Endodermal cell (in vitro differentiated cells): ENCODE measurements around the gene TUBB3. TPM values are rescaled to one million over a fixed set of nuclear protein-coding genes. Genes with fewer than 3 reads are reported as not detected.
A peak's percentile ranks its signal among the peaks of the same experiment; 100 is the strongest.

ENCODE experiments used
- DNase-seq: peaks from one replicate; pipeline ENCODE4 v3.0.0-alpha.2; 2017
- H3K27ac ChIP-seq: 2 replicates; pipeline ENCODE4 v1.5.1; 2013; ENCODE audit warnings: mild to moderate bottlenecking, low read depth, low read length, moderate library complexity
- H3K27me3 ChIP-seq: 2 replicates; pipeline ENCODE4 v1.6.1; 2013; ENCODE audit warnings: mild to moderate bottlenecking, low read length, moderate library complexity; ENCODE audit not compliant: insufficient read depth, control insufficient read depth, poor library complexity, severe bottlenecking
- H3K36me3 ChIP-seq: 2 replicates; pipeline ENCODE4 v1.7.0; 2013; ENCODE audit warnings: mild to moderate bottlenecking, low read length, moderate library complexity; ENCODE audit not compliant: control insufficient read depth, insufficient read depth
- H3K4me1 ChIP-seq: one replicate; pipeline ENCODE4 v1.7.0; 2013; ENCODE audit warnings: low read length; ENCODE audit not compliant: control insufficient read depth, insufficient read depth
- H3K4me3 ChIP-seq: 2 replicates; pipeline ENCODE4 v1.5.1; 2013; ENCODE audit warnings: mild to moderate bottlenecking, low read length, moderate library complexity
- H3K9ac ChIP-seq: 2 replicates; pipeline ENCODE4 v1.6.1; 2013; ENCODE audit warnings: mild to moderate bottlenecking, low read length, moderate library complexity; ENCODE audit not compliant: poor library complexity, severe bottlenecking; ENCODE audit errors: extremely low read depth
- H3K9me3 ChIP-seq: 2 replicates; pipeline ENCODE4 v1.6.1; 2013; ENCODE audit warnings: mild to moderate bottlenecking, low read length, moderate library complexity; ENCODE audit not compliant: control insufficient read depth
- H3K27ac Mint-ChIP-seq: 2 replicates; pipeline ENCODE4 v1.8.0; 2020; ENCODE audit warnings: mixed read lengths
- H3K27me3 Mint-ChIP-seq: 2 replicates; pipeline ENCODE4 v1.8.0; 2021; ENCODE audit warnings: mild to moderate bottlenecking, mixed read lengths; ENCODE audit not compliant: insufficient read depth
- H3K36me3 Mint-ChIP-seq: 2 replicates; pipeline ENCODE4 v1.8.0; 2020; ENCODE audit warnings: low read depth, mixed read lengths
- H3K4me1 Mint-ChIP-seq: 2 replicates; pipeline ENCODE4 v1.8.0; 2020; ENCODE audit warnings: mixed read lengths
- H3K4me3 Mint-ChIP-seq: 2 replicates; pipeline ENCODE4 v1.8.0; 2020; ENCODE audit warnings: mild to moderate bottlenecking, moderate library complexity, mixed read lengths
- H3K9me3 Mint-ChIP-seq: 2 replicates; pipeline ENCODE4 v1.8.0; 2020; ENCODE audit warnings: mild to moderate bottlenecking, mixed read lengths
- WGBS, 2 experiments: methylation state at CpG; one replicate each; pipeline versions ENCODE4 v1.1.5 to v1.1.7; 2013; ENCODE audit warnings: missing lambda C conversion rate in 2 of 2, mixed read lengths in 1 of 2; ENCODE audit not compliant: insufficient coverage in 1 of 2, insufficient read length in 1 of 2; 5-methylcytosine and 5-hydroxymethylcytosine counted together
- total RNA-seq, 2 donors: library from RNA; stranded (reverse); fragmentation: NEBNext Ultra II Directional in 1 of 2; extraction: Animal tissue kit (Norgen Biotek cat#: 25700) in 1 of 2; gene quantifications; 2 replicates in 1 of 2; 3 replicates in 1 of 2; pipeline ENCODE4 v1.2.1, GENCODE V29; 2021
- TF ChIP-seq, protein P1 (sequence below): fragments of 200-600 bp; sonication (generic); conservative IDR thresholded peaks from 2 replicates; pipeline ENCODE4 v1.5.0; 2021; ENCODE audit warnings: antibody characterized with exemption, mild to moderate bottlenecking

Gene TUBB3
- total RNA-seq, 2 donors from 2014 or later = 109 to 140 TPM

DNA sequence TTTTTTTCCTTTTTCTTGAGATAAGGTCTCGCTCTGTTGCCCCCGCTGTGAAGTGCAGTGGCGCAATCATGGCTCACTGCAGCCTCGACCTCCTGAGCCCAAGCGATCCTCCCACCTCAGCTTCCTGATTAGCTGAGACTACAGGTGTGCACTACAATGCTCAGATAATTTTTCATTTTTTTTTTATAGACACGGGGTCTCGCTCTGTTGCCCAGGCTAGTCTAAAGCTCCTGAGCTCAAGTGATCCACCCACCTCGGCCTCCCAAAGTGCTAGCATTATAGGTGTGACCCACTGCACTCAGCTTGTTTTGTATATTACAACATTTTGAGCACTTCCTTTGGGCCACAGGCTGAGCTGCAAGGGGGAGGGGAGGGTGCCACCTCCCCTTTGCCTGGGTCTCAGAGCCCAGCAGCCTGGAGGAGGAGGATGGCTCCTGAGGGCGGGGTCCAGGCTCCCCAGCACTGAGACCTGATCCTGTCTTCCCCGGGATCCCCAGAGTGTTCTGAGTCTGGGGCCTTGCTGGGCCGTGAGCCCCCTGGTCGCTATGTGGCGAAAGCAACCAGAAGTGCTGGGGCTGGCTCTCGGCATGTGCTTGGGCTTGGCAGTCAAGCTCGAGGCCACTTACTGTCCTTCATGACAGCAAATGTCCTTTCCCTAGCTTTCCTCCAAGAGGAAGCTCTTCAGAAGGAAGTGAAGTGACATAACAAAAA lies 33.5 kb downstream of the TUBB3 start:
- no peak overlapping the region for H3K4me3 Mint-ChIP-seq
- H3K27ac Mint-ChIP-seq = no peak overlapping the region
- no peak overlapping the region for H3K27ac ChIP-seq
- no peak for DNase-seq
- no peak overlapping the region for H3K4me3 ChIP-seq
- peaks cover 34% of the 10 kb centered on the region for H3K36me3 ChIP-seq
- no peak overlapping the region for H3K9ac ChIP-seq
- no peaks in the 10 kb centered on the region for H3K27me3 Mint-ChIP-seq
- no peaks in the 10 kb centered on the region for H3K9me3 ChIP-seq
- H3K27me3 ChIP-seq = no peaks in the 10 kb centered on the region
- TF ChIP-seq, protein P1, sequence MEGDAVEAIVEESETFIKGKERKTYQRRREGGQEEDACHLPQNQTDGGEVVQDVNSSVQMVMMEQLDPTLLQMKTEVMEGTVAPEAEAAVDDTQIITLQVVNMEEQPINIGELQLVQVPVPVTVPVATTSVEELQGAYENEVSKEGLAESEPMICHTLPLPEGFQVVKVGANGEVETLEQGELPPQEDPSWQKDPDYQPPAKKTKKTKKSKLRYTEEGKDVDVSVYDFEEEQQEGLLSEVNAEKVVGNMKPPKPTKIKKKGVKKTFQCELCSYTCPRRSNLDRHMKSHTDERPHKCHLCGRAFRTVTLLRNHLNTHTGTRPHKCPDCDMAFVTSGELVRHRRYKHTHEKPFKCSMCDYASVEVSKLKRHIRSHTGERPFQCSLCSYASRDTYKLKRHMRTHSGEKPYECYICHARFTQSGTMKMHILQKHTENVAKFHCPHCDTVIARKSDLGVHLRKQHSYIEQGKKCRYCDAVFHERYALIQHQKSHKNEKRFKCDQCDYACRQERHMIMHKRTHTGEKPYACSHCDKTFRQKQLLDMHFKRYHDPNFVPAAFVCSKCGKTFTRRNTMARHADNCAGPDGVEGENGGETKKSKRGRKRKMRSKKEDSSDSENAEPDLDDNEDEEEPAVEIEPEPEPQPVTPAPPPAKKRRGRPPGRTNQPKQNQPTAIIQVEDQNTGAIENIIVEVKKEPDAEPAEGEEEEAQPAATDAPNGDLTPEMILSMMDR = no peak
- peaks cover 52% of the 10 kb centered on the region for H3K36me3 Mint-ChIP-seq
- 93 to 99% methylated on average over 15 of the region's 15 CpGs for WGBS, 2 experiments
- H3K9me3 Mint-ChIP-seq = no peaks in the 10 kb centered on the region
- no peaks in the 10 kb centered on the region for H3K4me1 ChIP-seq
- H3K4me1 Mint-ChIP-seq = no peaks in the 10 kb centered on the region

DNA sequence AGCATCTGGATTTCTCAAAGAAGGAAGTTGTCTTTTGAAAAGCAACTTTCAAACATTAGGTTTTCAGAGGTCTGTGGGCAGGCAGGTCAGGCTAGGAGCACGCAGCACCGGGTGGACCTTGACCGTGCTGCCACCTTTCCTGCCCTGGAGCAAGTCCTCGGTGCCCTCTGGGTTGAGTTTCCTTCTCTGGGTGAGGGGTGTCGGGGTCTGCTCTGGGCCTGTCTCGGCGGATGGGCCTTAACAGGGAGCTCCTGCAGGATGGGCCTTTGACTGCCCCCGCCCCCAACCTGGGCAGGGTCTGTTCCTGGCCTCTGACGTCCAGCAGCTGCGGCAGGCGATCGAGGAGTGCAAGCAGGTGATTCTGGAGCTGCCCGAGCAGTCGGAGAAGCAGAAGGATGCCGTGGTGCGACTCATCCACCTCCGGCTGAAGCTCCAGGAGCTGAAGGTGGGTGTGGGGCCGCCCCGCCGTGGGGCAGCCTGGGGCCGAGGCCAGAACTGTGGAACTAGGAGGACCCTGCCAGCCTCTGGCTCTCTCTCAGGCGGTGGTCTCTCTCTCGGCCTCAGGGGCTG lies 34.2 kb downstream of the TUBB3 start:
- no peaks in the 10 kb centered on the region for H3K9me3 Mint-ChIP-seq
- H3K27me3 Mint-ChIP-seq = no peaks in the 10 kb centered on the region
- H3K4me3 Mint-ChIP-seq = no peak overlapping the region
- no peak overlapping the region for H3K9ac ChIP-seq
- H3K27ac Mint-ChIP-seq = no peak overlapping the region
- H3K4me3 ChIP-seq = no peak overlapping the region
- TF ChIP-seq, protein P1 = no peak
- H3K36me3 ChIP-seq = peaks cover 34% of the 10 kb centered on the region
- no peak overlapping the region for H3K27ac ChIP-seq
- no peaks in the 10 kb centered on the region for H3K4me1 Mint-ChIP-seq
- 93 to 98% methylated on average over 8 to 23 of the region's 23 CpGs for WGBS, 2 experiments
- no peaks in the 10 kb centered on the region for H3K27me3 ChIP-seq
- no peaks in the 10 kb centered on the region for H3K9me3 ChIP-seq
- DNase-seq = no peak
- H3K4me1 ChIP-seq = no peaks in the 10 kb centered on the region
- peaks cover 53% of the 10 kb centered on the region for H3K36me3 Mint-ChIP-seq

DNA sequence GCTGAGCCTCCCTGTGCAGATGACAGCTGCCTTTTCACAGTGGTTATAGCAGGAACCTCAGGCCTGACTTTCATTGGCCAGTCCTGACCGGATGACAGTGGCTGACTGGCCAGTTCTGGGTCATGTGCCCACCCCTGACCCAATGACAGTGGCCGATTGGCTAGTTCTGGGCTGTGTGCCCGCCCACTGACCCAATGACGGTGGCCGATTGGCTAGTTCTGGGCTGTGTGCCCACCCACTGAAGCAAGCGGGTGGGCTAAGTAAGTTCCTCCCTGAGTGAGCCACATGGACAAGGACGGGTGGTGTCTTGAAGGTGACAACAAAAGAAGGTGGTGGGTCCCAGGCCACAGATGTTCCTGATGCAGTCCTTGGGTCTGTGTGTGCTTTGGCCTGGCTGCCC lies 34.9 kb downstream of the TUBB3 start:
- Histone ChIP-seq H3K4me3 (no peak overlapping the region), H3K27me3 (no peaks in the 10 kb centered on the region), H3K9me3 (no peaks in the 10 kb centered on the region), H3K9ac (no peak overlapping the region), H3K27ac (no peak overlapping the region), H3K36me3 (peaks cover 34% of the 10 kb centered on the region), H3K4me1 (no peaks in the 10 kb centered on the region)
- Mint-ChIP-seq H3K27me3 (no peaks in the 10 kb centered on the region), H3K27ac (no peak overlapping the region), H3K36me3 (peaks cover 53% of the 10 kb centered on the region), H3K4me1 (no peaks in the 10 kb centered on the region), H3K4me3 (no peak overlapping the region), H3K9me3 (no peaks in the 10 kb centered on the region)
- TF ChIP-seq, protein P1 = no peak
- 87 to 90% methylated on average over 6 to 7 of the region's 7 CpGs for WGBS, 2 experiments
- DNase-seq = peak; percentile 94
